K562 (cell line): ENCODE measurements around the gene MACROD2. TPM values are rescaled to one million over a fixed set of nuclear protein-coding genes. Genes with fewer than 3 reads are reported as not detected.

ENCODE experiments used
- BHLHE40 ChIP-seq: IDR thresholded peaks from 2 replicates; pipeline ENCODE4 v1.6.1; 2011; ENCODE audit warnings: low read length, improper control_type of control experiment
- HDAC1 ChIP-seq, 2 experiments: fragments of 450-650 bp; IDR thresholded peaks; 2 replicates each; pipeline ENCODE4 v1.6.1; 2016 to 2017; ENCODE audit warnings: inconsistent platforms in 1 of 2, mild to moderate bottlenecking in 1 of 2, moderate library complexity in 1 of 2
- RAD51 ChIP-seq: fragments of 450-650 bp; IDR thresholded peaks from 2 replicates; pipeline ENCODE4 v1.7.1; 2016; ENCODE audit warnings: low read depth, mild to moderate bottlenecking, borderline replicate concordance
- ZNF766 ChIP-seq: fragments of 200-800 bp; sonication (Bioruptor generic); conservative IDR thresholded peaks from 2 replicates; pipeline ENCODE4 v1.6.1; 2016; ENCODE audit warnings: missing genetic modification characterization, missing compliant biosample characterization
- polyA plus RNA-seq, 8 experiments: library from polyadenylated mRNA; depleted of rRNA in 4 of 8; stranded (reverse) in 5 of 8; unstranded in 3 of 8; fragments of >200 nt; fragmentation: Nextera tagmentation in 2 of 8; fragmentation: Illumina TruSeq in 1 of 8; extraction: Ambion mirVana in 2 of 8; extraction: Trizol in 1 of 8; gene quantifications; 2 replicates each; pipeline versions ENCODE4 v1.2.1 to v1.2.3, GENCODE V29; 2011 to 2014; ENCODE audit warnings: inconsistent platforms in 1 of 8, missing spikeins in 1 of 8
- total RNA-seq, 7 experiments: library from RNA; depleted of rRNA in 6 of 7; stranded (reverse); fragments of >200 nt in 6 of 7; fragmentation: Illumina TruSeq in 2 of 7; extraction: Trizol in 2 of 7; gene quantifications; 2 replicates each; pipeline versions ENCODE4 v1.2.1 to v1.2.3, GENCODE V29; 2011 to 2021; ENCODE audit warnings: low replicate concordance in 1 of 7
- TF ChIP-seq, protein P1 (sequence below): fragments of 450-650 bp; formaldehyde crosslinking; IDR thresholded peaks from 2 replicates; pipeline ENCODE4 v1.4.0; 2020; ENCODE audit warnings: mild to moderate bottlenecking, moderate library complexity
- TF ChIP-seq, protein P2 (sequence below): sonication (generic); formaldehyde crosslinking; IDR thresholded peaks from 2 replicates; pipeline ENCODE4 v1.8.0; 2023; ENCODE audit warnings: mild to moderate bottlenecking, missing genetic modification reagents
- TF ChIP-seq, protein P3 (sequence below): fragments of 450-650 bp; IDR thresholded peaks from 2 replicates; pipeline ENCODE4 v1.6.1; 2018; ENCODE audit warnings: mild to moderate bottlenecking, low read depth; ENCODE audit not compliant: partially characterized antibody

Gene MACROD2
- total and polyA plus RNA-seq, 9 of the 15 experiments (the other 6 are each of a cell fraction or from before 2014, with no cell fraction given) = not detected

DNA sequence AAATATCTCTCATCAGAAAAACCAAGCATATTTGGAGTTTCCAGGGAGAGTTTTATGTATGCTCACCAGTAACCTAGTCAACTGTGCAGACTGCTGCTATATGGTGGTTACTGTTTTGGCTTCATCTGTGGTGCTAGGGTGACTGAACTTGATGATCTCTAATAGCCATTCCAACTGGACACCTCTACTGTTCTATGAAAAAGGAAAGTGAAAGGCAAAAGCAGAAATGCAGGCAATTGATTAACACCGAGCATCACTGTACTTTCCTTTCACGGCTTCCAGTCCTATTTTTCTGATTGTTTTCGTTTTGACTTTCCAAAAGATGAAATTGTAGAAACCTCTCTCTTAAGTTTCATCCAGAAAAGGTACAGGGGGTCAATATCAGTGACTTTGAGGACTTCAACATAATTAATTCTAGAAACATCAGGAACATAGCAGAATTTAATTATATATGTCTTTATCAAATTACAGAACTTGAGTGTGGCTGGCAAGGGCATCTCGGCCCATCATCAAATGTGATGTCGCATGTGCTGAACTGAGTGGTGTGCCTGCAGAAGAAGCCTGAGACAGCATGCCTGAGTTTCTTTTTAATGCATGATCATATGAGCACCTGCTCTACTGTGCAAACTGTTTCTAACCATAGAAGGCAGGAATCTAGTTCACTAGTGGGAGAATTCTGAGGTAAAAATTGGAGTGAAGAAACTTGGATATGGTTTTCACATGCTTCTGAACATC lies 806.4 kb downstream of the MACROD2 start (continued):
- TF ChIP-seq, protein P1, sequence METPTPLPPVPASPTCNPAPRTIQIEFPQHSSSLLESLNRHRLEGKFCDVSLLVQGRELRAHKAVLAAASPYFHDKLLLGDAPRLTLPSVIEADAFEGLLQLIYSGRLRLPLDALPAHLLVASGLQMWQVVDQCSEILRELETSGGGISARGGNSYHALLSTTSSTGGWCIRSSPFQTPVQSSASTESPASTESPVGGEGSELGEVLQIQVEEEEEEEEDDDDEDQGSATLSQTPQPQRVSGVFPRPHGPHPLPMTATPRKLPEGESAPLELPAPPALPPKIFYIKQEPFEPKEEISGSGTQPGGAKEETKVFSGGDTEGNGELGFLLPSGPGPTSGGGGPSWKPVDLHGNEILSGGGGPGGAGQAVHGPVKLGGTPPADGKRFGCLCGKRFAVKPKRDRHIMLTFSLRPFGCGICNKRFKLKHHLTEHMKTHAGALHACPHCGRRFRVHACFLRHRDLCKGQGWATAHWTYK (CRISPR knock-in tag) = no peak
- no peak for TF ChIP-seq RAD51
- TF ChIP-seq BHLHE40 = no peak
- no peak for TF ChIP-seq HDAC1 (IDR thresholded peaks at IDR 0.05)
- no peak for TF ChIP-seq ZNF766
- TF ChIP-seq, protein P2, sequence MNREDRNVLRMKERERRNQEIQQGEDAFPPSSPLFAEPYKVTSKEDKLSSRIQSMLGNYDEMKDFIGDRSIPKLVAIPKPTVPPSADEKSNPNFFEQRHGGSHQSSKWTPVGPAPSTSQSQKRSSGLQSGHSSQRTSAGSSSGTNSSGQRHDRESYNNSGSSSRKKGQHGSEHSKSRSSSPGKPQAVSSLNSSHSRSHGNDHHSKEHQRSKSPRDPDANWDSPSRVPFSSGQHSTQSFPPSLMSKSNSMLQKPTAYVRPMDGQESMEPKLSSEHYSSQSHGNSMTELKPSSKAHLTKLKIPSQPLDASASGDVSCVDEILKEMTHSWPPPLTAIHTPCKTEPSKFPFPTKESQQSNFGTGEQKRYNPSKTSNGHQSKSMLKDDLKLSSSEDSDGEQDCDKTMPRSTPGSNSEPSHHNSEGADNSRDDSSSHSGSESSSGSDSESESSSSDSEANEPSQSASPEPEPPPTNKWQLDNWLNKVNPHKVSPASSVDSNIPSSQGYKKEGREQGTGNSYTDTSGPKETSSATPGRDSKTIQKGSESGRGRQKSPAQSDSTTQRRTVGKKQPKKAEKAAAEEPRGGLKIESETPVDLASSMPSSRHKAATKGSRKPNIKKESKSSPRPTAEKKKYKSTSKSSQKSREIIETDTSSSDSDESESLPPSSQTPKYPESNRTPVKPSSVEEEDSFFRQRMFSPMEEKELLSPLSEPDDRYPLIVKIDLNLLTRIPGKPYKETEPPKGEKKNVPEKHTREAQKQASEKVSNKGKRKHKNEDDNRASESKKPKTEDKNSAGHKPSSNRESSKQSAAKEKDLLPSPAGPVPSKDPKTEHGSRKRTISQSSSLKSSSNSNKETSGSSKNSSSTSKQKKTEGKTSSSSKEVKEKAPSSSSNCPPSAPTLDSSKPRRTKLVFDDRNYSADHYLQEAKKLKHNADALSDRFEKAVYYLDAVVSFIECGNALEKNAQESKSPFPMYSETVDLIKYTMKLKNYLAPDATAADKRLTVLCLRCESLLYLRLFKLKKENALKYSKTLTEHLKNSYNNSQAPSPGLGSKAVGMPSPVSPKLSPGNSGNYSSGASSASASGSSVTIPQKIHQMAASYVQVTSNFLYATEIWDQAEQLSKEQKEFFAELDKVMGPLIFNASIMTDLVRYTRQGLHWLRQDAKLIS = no peak
- TF ChIP-seq, protein P3, sequence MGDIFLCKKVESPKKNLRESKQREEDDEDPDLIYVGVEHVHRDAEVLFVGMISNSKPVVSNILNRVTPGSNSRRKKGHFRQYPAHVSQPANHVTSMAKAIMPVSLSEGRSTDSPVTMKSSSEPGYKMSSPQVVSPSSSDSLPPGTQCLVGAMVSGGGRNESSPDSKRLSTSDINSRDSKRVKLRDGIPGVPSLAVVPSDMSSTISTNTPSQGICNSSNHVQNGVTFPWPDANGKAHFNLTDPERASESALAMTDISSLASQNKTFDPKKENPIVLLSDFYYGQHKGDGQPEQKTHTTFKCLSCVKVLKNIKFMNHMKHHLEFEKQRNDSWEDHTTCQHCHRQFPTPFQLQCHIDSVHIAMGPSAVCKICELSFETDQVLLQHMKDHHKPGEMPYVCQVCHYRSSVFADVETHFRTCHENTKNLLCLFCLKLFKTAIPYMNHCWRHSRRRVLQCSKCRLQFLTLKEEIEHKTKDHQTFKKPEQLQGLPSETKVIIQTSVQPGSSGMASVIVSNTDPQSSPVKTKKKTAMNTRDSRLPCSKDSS = no peak
